8988T (cell line): ENCODE measurements around the gene STK35.
A peak's percentile ranks its signal among the peaks of the same experiment; 100 is the strongest.

Experiments used
- DNase-seq: peaks from one replicate; pipeline ENCODE4 v3.0.0; 2011

STK35 gene

GRCh38 chr20:2101057-2101864, at the start of gene STK35:
STK35 (plus strand) TSS chr20:2101827; CDS start chr20:2101882, 55 bp downstream.
- DNase-seq = peak; percentile 79

DNA sequence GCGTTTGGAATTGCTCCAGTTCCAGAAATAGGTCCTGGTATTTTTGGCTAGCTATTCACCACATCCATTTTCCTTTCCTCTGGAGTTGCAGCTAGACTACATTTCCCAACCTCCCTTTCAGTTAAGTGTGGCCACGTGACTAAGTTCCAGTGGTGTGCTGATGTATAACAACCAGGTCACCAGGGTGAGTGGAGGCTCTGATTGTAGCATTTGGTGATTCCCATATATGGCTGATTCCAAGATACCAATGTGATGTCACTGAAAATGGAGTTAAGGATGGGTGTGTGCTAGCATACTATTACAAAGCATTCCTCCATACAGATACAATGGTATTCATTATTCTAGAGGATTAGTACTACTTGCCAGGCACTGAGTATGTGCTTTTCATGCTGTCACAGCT, 49.7 kb upstream of the STK35 start:
- no peak for DNase-seq

- DNase-seq = no peak
These were observed 48.9 kb upstream of the STK35 start for GRCh38 chr20:2052741-2053140.

DNA sequence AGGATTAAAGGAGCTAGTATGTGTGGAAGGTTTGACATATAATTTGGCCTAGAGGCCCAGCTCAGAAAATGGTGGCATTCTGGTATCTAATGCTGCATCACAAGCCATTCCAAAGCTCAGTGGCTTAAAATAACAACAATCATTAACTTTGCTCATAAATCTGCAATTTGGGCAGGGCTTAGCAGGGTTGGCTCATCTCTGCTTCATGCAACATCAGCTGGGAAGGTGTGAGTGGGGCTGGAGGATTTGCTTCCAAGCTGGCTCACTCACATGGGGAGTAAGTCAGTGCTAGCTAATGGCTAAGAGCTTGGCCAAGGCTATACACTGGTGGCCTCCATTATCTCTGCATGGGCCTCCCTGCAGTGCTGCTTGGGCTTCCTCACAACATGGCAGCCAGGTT, 48.0 kb upstream of the STK35 start:
- no peak for DNase-seq

- no peak for DNase-seq
These were observed 46.7 kb upstream of the STK35 start for GRCh38 chr20:2054911-2055310.

GRCh38 chr20:2059411-2059810, 42.2 kb upstream of the STK35 start:
- DNase-seq = no peak

- no peak for DNase-seq
These were observed 36.5 kb upstream of the STK35 start for GRCh38 chr20:2065099-2065498.

DNA sequence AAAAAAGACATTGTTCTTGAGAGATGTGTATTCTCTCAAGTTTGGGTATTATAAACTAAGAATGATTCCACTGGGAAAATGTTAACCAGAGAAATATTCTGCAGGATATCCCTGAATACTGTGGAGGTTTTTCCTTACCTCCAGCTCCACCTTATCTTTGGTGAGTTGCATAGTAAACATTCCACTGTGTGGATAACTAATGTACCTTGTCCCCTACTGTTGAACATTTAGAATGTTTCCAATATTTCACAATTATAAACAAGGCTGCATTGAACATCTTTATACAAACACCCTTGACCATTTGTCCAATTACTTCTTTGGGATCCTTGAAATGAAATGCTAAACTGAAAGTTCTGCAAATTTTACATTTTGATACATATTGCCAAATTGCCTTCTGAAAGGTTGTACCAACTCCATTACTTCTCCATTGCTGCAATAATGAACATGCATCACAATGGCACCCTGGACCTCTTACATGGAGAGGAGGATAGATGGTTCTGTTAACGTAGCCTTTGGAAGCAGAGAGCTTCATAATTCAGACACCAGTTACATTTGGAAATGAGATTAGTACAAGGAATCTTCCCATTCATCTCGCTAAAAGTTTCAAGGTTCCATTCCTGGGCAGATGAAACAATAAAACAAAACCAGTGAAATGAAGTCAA, 35.0 kb upstream of the STK35 start:
- DNase-seq = no peak

GRCh38 chr20:2080532-2081224, 20.9 kb upstream of the STK35 start:
- DNase-seq = no peak

DNA sequence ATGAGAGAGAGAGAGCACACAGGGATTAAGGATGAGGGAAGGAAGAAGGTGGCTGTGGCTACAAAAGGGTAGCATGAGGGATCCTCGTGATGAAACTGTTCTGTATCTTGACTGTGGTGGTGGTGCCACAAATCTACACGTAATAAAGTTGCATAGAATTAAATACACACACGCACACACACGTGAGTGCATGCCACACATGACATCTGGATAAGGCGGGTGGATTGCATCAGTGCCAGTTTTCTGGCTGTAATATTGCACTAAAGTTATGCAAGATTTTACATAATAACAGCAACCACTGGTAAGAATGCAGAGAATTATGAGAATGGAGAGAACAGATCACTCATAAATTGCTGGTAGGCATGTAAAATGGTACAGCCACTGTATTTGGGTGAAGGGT, 16.9 kb upstream of the STK35 start:
- no peak for DNase-seq

- no peak for DNase-seq
These were observed 15.2 kb upstream of the STK35 start for GRCh38 chr20:2086177-2086979.

DNA sequence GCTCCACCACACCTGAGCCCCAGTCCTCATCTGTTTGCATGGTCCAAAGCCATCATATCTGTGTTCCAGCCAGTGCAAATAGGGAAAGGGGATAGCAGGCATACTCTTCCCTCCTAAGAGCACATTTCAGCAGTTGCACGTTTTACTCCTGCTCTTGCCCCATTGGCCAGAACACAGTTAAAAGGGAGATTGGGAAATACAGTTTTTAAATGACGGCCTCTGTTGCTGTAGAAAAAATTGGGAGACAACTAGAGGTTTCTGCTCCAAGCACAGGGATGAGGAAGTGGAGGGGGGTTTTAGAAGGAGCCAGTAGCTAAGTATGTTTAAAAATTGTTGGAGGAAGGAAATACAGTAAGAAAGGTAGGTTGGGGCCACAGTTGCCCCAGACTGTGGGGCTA, 14.6 kb upstream of the STK35 start:
- DNase-seq = no peak

GRCh38 chr20:2088891-2089290, 12.7 kb upstream of the STK35 start:
- DNase-seq = no peak

GRCh38 chr20:2089447-2089846, 12.2 kb upstream of the STK35 start:
- no peak for DNase-seq

DNA sequence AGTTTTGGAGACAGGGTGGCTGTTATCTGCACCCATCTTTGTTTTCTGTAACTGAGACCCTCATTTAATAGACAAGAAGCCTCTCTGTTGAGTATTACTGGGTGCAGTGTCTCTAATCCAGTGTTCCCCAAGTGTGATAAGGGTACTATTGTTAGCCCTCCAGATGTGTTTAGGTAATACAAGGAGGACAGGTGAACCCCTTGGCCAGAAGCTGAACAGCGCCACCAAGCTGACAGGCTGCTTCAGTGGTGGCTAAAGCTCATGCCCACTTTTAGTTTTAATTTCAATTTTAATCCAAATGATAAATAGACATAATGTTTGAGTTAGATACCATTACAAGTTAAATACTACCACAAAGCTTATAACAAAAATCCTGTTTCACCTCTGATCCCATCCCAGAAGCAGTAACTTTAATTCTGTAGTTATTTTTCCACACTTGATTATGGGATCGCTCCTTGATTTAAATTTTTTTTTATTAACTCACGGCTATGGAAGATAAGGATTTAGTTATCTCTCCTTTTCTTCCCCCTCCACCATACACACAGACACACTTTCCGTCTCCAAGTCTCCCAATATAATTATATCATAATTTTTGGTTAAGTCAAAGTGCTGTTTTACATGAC, 8.4 kb upstream of the STK35 start:
- no peak for DNase-seq

GRCh38 chr20:2093883-2094282, 7.7 kb upstream of the STK35 start:
- no peak for DNase-seq

DNA sequence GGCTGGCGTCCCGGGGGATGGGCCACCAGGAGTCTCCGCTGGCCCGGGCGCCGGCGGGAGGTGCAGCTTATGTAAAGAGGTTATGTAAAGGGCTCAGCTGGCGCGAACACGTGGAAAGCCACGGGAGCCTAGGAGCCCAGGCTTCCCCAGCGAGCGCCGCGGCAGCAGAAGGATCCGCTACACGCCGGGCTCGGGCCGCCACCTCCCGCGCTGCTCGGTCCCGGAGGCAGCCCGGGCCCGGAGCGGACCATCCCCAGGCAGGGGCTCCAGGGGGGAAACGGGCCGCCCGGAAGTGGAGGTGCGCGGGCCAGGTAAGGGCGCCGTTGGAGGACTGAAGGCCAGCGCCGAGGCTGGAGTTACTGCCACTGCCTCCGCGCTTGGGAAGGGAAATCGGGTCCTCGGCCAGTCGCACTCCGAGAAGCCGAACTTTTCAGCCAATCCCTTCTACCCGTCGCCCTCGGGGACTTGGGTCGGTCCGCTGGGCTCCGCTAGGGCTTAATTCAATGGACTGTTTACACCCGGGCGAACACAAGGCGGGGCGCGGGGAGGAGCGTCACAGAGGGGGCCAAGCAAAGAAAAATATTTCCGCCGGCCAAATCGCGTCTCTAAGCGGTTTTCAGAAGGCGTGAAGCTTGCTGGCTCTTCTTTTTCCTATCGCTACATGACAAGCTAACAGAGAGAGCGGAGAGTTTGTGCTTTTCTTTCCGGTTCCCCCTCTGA, 398 bp downstream of the STK35 start:
- DNase-seq = peak; percentile 83

DNA sequence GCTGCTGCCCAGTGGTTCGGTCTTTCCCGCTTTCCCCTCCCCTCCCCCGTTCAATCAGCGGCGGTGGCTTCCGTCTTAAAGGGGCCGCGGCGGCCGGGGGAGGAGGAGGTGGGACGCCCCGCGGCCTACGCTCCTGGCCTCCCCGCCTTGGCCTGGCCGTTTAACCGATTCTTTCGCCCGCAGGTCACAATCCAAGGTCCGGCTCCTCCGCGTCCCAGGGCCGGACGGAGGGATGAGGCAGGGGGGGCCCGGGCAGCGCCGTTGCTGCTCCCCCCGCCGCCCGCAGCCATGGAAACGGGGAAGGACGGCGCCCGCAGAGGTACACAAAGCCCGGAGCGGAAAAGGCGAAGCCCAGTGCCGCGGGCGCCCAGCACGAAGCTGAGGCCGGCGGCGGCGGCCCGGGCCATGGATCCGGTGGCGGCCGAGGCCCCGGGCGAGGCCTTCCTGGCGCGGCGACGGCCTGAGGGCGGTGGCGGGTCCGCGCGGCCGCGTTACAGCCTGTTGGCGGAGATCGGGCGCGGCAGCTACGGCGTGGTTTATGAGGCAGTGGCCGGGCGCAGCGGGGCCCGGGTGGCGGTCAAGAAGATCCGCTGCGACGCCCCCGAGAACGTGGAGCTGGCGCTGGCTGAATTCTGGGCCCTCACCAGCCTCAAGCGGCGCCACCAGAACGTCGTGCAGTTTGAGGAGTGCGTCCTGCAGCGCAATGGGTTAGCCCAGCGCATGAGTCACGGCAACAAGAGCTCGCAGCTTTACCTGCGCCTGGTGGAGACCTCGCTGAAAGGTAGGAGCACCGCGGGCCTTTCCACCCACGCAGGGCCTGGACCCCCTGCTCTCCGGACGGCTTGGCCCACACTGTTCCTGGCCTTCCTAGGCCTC, 1.2 kb downstream of the STK35 start:
- peak; percentile 85 for DNase-seq

DNA sequence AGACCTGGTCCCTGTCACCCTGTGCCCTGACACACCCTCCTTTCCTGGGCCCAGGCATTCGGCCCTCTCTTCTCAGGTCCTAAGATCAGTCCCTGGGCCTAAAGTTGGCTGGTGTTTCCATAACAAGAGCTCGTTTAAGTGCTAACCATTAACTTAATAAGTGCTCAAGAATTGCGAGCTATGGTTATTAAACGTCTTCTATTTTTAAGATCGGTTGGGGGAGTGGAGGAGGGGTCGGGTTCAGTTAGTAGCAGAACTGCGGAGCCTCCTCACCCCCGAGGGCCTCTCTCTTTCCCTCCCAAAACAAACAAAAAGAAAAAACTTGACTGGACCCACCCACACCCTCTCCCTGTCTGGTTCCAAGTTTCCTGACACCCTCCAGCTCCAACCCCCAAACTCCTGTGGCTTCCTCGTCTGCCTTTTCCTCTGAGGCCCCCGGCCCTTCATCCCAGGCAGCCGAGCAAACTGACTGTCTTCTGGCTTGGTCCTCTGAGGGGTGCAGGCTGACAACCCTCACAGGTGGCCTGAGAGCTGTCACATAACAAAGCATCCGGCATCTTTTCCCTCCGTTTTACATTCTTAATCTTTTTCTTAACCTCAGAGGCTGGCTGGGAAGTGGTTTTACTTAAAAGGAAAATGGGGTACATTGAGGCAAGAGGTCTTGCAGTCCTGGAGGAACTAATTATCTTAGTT, 2.0 kb downstream of the STK35 start:
- DNase-seq = no peak

DNA sequence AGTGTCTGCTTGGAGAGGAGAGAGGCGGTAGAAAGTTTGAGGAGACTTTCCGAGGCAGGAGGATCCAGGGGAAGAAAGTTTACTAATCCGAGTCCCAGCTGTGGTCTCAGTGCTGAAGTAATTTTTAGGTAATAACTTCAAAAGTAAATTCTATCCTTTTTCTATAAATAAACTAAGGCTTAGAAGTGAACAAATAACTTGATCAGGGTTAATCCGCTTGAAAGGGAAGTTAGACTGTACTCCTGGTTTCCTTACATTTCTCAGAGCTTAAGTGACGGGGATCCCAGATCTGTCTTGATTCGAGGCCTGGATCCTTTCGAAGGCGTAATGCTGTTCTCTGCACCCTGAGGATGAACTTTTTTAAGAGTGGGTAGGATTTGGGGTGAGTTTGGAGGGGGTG, 2.6 kb downstream of the STK35 start:
- no peak for DNase-seq
